Measurements from ENCODE around the gene POLD3.

DNA sequence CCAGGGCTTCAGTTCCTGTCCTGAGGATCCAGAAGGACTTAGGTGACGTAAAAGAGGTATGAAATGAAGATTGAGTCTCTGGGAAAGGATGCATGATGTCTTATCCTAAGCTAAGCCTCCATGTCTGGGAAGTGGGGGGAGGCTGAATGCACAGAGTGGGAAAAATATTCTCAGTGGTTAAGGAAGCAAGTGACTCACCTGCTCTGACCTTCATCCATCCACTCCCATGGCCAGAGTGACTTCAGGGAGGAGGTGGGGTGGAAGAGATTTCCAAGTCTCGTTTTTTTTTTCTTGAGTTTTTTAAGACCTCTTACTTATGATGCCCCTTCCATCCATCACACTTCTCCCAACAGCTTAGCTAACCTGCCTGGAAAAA, 32.5 kb upstream of the POLD3 start:
- TF ChIP-seq CTCF (IDR thresholded peaks at IDR 0.05) (no peak), POLR2A (IDR thresholded peaks at IDR 0.05) (no peak)

Data from Peyer's patch (tissue), 4 donors.